ENCODE data around the gene TEKTIP1.

Gene TEKTIP1

DNA sequence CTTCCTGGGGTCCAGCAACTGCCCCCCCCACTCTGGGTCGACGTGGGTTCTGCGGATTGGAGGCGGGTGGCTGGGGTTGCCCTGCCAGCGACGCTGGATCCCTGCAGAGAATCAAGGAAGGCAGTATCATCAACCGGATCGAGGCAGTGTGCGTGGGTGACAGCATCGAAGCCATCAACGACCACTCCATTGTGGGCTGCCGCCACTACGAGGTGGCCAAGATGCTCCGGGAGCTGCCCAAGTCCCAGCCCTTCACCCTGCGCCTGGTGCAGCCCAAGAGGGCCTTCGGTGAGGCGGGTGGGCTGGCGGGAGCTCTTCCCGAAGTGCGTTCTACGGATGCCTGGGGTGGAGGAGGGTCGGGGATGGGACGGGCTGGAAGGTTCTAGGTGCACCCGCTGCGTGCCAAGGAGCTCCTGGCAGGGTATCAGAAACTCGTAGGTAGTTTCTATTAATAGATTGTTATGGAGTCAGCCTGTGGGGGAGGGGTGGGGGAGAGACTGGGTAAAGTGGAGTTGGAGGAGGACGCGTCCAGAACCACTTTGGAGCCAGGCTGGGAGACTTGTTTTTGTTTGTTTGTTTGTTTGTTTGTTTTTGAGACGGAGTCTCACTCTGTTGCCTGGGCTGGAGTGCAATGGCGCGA is 47.9 kb downstream of the TEKTIP1 start:
- DNase-seq, result no peak

DNA sequence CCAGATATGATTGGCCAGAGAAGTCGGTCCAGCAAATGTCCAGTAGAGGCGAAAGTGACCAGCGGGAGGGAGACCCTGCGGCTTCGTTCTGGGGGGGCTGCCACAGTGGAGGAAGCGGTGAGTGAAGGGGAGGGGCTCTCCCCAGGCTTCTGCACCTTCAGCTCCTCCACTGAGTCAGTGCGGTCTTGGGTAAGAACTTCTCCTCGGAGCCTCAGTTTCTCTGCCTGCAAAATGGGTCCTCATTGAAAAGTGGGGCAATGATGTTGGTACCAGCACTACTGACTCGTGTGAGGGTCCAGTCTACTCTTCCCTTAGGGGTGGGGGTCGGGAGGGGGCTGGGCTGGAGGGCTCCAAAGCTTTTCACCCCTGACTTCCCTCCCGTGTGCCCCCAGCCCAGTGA is 50.5 kb downstream of the TEKTIP1 start:
- no peak for DNase-seq

DNA sequence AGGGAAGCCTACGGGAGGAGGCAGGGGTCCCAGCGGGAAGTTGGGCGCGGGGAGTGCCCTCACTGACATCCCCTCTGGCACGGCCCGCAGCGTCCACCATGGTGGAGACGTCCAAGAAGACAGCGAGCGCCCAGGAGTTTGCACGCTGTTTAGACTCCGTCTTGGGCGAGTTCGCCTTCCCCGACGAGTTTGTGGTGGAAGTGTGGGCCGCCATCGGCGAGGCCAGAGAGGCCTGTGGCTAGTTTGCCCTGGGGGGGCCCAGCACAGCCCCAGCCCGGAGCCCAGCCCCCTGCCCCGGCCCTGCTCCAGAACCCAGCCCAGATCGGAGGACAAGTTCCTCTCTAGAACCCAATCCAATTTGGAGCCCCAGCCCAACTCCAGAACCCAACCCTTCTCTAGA is 51.0 kb downstream of the TEKTIP1 start:
- DNase-seq, result no peak

DNA sequence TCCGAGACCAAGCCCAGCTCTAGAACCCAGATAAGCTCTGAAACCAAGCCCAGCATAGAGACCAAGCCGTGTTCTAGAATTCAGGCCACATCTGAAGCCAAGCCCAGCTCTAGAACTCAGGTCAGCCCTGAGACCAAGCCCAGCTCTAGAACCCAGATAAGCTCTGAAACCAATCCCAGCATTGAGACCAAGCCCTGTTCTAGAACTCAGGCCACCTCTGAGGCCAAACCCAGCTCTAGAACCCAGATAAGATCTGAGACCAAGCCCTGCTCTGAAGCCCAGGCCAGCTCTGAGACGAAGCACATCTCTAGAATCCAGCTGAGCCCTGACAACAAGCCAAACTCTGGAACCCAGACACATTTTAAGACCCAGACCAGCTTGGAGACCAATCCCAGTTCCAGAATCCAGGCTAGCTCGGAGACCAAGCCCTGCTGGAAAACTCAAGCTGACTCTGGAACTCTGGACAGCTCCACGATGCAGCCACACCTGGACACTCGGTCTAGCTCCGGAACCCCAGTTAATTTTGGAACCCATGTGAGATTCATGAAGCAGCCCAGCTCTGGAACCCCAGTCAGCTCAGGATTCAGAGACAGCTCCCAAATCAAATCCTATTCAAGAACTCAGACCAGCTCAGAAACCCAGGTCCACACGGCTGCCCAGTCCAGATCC is 52.2 kb downstream of the TEKTIP1 start:
- no peak for DNase-seq

- DNase-seq, result no peak
These were observed 53.1 kb downstream of the TEKTIP1 start for GRCh38 chr19:3591876-3592613.

GRCh38 chr19:3593156-3593555 is 54.2 kb downstream of the TEKTIP1 start:
- no peak for DNase-seq
